GM06990 (cell line): Measurements from ENCODE around the gene B4GALNT4.

ENCODE experiments used
- DNase-seq: peaks from one replicate; pipeline ENCODE4 v3.0.0-alpha.2; 2011; ENCODE audit not compliant: insufficient read length; ENCODE audit errors: extremely low read depth
- H3K27me3 ChIP-seq: replicated peaks from 2 replicates; pipeline ENCODE4 v1.6.0; 2011; ENCODE audit warnings: low read length; ENCODE audit not compliant: control insufficient read depth, insufficient read depth
- H3K36me3 ChIP-seq: 2 replicates; pipeline ENCODE4 v1.5.1; 2011; ENCODE audit warnings: low read length; ENCODE audit not compliant: control insufficient read depth, insufficient read depth
- H3K4me3 ChIP-seq: replicated peaks from 2 replicates; pipeline ENCODE4 v1.5.1; 2011; ENCODE audit warnings: low read depth, mild to moderate bottlenecking, control low read depth, low read length
- CTCF ChIP-seq: IDR thresholded peaks from 2 replicates; pipeline ENCODE4 v1.5.1; 2011; ENCODE audit warnings: low read length, control low read depth, mild to moderate bottlenecking, inconsistent platforms; ENCODE audit not compliant: insufficient read depth, poor library complexity, severe bottlenecking

The B4GALNT4 gene

GRCh38 chr11:334264-334994 lies 34.9 kb upstream of the B4GALNT4 start:
- no peak for DNase-seq
- Histone ChIP-seq H3K27me3 (no peaks in the 10 kb centered on the region), H3K36me3 (no peaks in the 10 kb centered on the region), H3K4me3 (no peak overlapping the region)
- TF ChIP-seq CTCF: no peak

- DNase-seq: no peak
- Histone ChIP-seq H3K36me3 (no peaks in the 10 kb centered on the region), H3K4me3 (no peak overlapping the region), H3K27me3 (no peaks in the 10 kb centered on the region)
- no peak for TF ChIP-seq CTCF
These were observed 33.3 kb upstream of the B4GALNT4 start for GRCh38 chr11:335779-336658.

GRCh38 chr11:336659-337198 lies 32.6 kb upstream of the B4GALNT4 start:
- Histone ChIP-seq H3K4me3 (no peak overlapping the region), H3K36me3 (no peaks in the 10 kb centered on the region), H3K27me3 (no peaks in the 10 kb centered on the region)
- no peak for DNase-seq
- TF ChIP-seq CTCF: no peak

- no peak for DNase-seq
- no peak overlapping the region for H3K4me3 ChIP-seq
- no peaks in the 10 kb centered on the region for H3K36me3 ChIP-seq
- H3K27me3 ChIP-seq: no peaks in the 10 kb centered on the region
- no peak for TF ChIP-seq CTCF
These were observed 31.6 kb upstream of the B4GALNT4 start for GRCh38 chr11:337711-338110.

GRCh38 chr11:339963-340362 lies 29.3 kb upstream of the B4GALNT4 start:
- Histone ChIP-seq H3K4me3 (no peak overlapping the region), H3K36me3 (no peaks in the 10 kb centered on the region), H3K27me3 (no peaks in the 10 kb centered on the region)
- no peak for DNase-seq
- TF ChIP-seq CTCF: no peak
